Mesendoderm (in vitro differentiated cells): ENCODE measurements around the gene GADL1. TPM values are rescaled to one million over a fixed set of nuclear protein-coding genes. Genes with fewer than 3 reads are reported as not detected.

Experiments used
- DNase-seq: peaks from one replicate; pipeline ENCODE4 v3.0.0; 2013
- H2AK5ac ChIP-seq: 2 replicates; pipeline ENCODE4 v1.6.1; 2013; ENCODE audit warnings: low read length, inconsistent platforms
- H2BK120ac ChIP-seq: 2 replicates; pipeline ENCODE4 v1.6.1; 2013; ENCODE audit warnings: low read depth, mild to moderate bottlenecking, low read length, moderate library complexity, mixed read lengths
- H2BK15ac ChIP-seq: replicated peaks from 2 replicates; pipeline ENCODE4 v1.6.1; 2013; ENCODE audit warnings: low read depth, mild to moderate bottlenecking, moderate library complexity
- H2BK5ac ChIP-seq: 2 replicates; pipeline ENCODE4 v1.6.1; 2013; ENCODE audit warnings: low read length, inconsistent platforms
- H3K18ac ChIP-seq: 2 replicates; pipeline ENCODE4 v1.6.1; 2013; ENCODE audit warnings: mild to moderate bottlenecking, low read length, mixed read lengths
- H3K23ac ChIP-seq: one replicate; pipeline ENCODE4 v1.6.1; 2013; ENCODE audit warnings: low read length
- H3K27ac ChIP-seq: 2 replicates; pipeline ENCODE4 v1.5.1; 2013; ENCODE audit warnings: low read depth, mild to moderate bottlenecking, inconsistent platforms, low read length, moderate library complexity
- H3K27me3 ChIP-seq: 2 replicates; pipeline ENCODE4 v1.6.1; 2013; ENCODE audit warnings: low read length, control low read depth, mild to moderate bottlenecking, inconsistent platforms; ENCODE audit not compliant: insufficient read depth, poor library complexity
- H3K36me3 ChIP-seq: 2 replicates; pipeline ENCODE4 v1.6.1; 2013; ENCODE audit warnings: low read length, inconsistent platforms; ENCODE audit not compliant: control insufficient read depth, insufficient read depth
- H3K4ac ChIP-seq: one replicate; pipeline ENCODE4 v1.6.1; 2013; ENCODE audit warnings: low read depth, mild to moderate bottlenecking, low read length, moderate library complexity
- H3K4me1 ChIP-seq: 2 replicates; pipeline ENCODE4 v1.6.1; 2013; ENCODE audit warnings: low read depth, low read length, inconsistent platforms; ENCODE audit not compliant: control insufficient read depth
- H3K4me2 ChIP-seq: 2 replicates; pipeline ENCODE4 v1.6.1; 2013; ENCODE audit warnings: low read length
- H3K4me3 ChIP-seq: 2 replicates; pipeline ENCODE4 v1.5.1; 2013; ENCODE audit warnings: mild to moderate bottlenecking, low read length
- H3K56ac ChIP-seq: one replicate; pipeline ENCODE4 v1.6.1; 2013; ENCODE audit warnings: low read length
- H3K79me1 ChIP-seq: 2 replicates; pipeline ENCODE4 v1.6.1; 2013; ENCODE audit warnings: low read length, inconsistent platforms
- H3K79me2 ChIP-seq: 2 replicates; pipeline ENCODE4 v1.6.1; 2013; ENCODE audit warnings: mild to moderate bottlenecking, low read length; ENCODE audit not compliant: control insufficient read depth, insufficient read depth
- H3K9ac ChIP-seq: 2 replicates; pipeline ENCODE4 v1.6.1; 2013; ENCODE audit warnings: low read length, inconsistent platforms
- H4K5ac ChIP-seq: one replicate; pipeline ENCODE4 v1.6.1; 2013; ENCODE audit warnings: low read length
- H4K8ac ChIP-seq: one replicate; pipeline ENCODE4 v1.6.1; 2013; ENCODE audit warnings: low read depth, mild to moderate bottlenecking, control low read depth, low read length, moderate library complexity
- WGBS: extraction: QIAGEN DNeasy Blood & Tissue Kit; methylation state at CpG from one replicate; pipeline ENCODE4 v1.1.7; 2013; ENCODE audit warnings: low lambda C conversion rate, missing lambda C conversion rate; ENCODE audit not compliant: insufficient coverage; ENCODE audit errors: extremely low coverage; 5-methylcytosine and 5-hydroxymethylcytosine counted together
- polyA plus RNA-seq, 2 experiments: library from polyadenylated mRNA; stranded (reverse); fragments of 200-250 nt; gene quantifications; one replicate each; pipeline ENCODE4 v1.2.3, GENCODE V29; 2013

Gene GADL1, protein sequence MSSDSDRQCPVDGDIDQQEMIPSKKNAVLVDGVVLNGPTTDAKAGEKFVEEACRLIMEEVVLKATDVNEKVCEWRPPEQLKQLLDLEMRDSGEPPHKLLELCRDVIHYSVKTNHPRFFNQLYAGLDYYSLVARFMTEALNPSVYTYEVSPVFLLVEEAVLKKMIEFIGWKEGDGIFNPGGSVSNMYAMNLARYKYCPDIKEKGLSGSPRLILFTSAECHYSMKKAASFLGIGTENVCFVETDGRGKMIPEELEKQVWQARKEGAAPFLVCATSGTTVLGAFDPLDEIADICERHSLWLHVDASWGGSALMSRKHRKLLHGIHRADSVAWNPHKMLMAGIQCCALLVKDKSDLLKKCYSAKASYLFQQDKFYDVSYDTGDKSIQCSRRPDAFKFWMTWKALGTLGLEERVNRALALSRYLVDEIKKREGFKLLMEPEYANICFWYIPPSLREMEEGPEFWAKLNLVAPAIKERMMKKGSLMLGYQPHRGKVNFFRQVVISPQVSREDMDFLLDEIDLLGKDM
- polyA plus RNA-seq (2013, experiment 1 of 2) = 0.01 TPM
- not detected for polyA plus RNA-seq (2013, experiment 2 of 2)

DNA sequence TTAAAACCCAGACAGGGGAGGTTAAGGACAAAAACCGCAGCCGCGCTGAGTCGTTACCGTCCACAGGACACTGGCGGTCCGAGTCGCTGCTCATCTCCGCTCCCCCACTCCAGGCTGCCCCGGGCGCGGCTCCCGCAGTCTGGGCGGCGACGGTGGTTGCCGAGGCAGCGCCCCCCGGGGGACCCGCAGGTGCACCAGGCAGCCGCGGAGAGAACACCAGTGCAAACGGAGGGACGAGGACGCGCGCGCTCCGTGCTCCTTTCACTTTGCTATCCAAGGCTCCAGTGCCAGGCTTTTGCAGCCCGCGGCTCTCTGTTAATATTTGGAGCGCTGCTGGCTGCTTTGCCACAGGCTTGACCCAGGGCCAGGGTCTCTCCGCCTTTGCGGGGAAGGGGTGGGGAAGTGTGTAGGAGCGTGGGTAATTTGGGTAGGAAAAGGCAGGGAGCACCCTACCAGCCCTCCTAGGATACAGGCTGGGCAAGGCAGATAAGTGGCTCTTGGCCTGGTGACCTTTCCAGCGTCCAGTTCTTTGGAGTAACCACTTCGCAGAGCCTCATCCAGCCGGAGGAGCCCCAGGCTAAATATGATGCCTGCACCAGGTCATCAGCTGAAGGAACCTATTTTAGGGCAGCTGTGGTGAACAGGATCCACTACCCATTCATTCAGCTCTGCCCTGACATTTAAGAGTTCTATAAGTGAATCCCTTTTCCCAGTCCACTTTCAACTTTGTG is at the start of gene GADL1:
GADL1 (minus strand) TSS at position 141 of the 731 bp plus-strand sequence; CDS start at position 94, 47 bp downstream.
- no peak within 1 kb of the TSS for H2AK5ac ChIP-seq
- peak; percentile 35 for DNase-seq

DNA sequence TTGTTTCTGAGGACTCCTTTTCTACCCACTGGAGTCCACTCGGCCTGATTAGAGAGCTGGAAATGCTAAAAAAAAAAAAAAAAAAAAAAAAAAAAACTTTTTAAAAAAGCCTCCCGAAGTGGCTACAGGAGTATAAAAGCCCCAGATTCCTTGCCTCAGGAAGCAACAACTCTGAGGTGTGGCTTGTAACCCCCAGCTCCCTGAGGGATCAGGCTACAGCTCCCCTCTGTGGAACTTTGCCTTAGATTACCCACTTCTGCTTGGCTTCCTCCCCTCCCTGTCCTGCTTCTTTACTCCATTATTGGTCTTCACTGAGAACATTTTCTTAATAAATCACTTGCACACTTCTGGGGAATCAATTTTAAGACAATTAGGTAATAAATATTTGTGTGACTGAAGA is 49.7 kb upstream of the GADL1 start:
- Histone ChIP-seq H2BK120ac (no peak overlapping the region), H3K4me2 (no peak overlapping the region), H2BK15ac (no peak overlapping the region), H3K79me1 (no peaks in the 10 kb centered on the region), H3K23ac (no peak overlapping the region), H3K56ac (no peak overlapping the region), H4K8ac (no peak overlapping the region), H3K27ac (no peak overlapping the region), H3K79me2 (no peaks in the 10 kb centered on the region), H2AK5ac (no peak overlapping the region), H3K4me3 (no peak overlapping the region), H4K5ac (no peak overlapping the region), H3K27me3 (no peaks in the 10 kb centered on the region), H3K36me3 (no peaks in the 10 kb centered on the region), H3K4ac (no peak overlapping the region), H3K9ac (no peak overlapping the region), H3K4me1 (no peaks in the 10 kb centered on the region), H2BK5ac (no peak overlapping the region), H3K18ac (no peak overlapping the region)
- no CpG with 5 or more reads among the region's 2 CpGs for WGBS
- DNase-seq = no peak

More for the DNA sequence above, at the start of gene GADL1:
- Histone ChIP-seq H3K4me3 (no peak within 1 kb of the TSS), H4K5ac (no peak within 1 kb of the TSS), H3K27ac (no peak within 1 kb of the TSS), H3K79me2 (no peaks in the 10 kb centered on the region), H3K23ac (no peak within 1 kb of the TSS), H3K4ac (no peak within 1 kb of the TSS), H2BK15ac (no peak within 1 kb of the TSS), H3K79me1 (no peaks in the 10 kb centered on the region), H2BK5ac (no peak within 1 kb of the TSS), H3K9ac (no peak within 1 kb of the TSS), H3K4me2 (peak within 1 kb of the TSS; percentile 36), H4K8ac (no peak within 1 kb of the TSS), H3K18ac (no peak within 1 kb of the TSS), H3K56ac (no peak within 1 kb of the TSS), H3K27me3 (peaks cover 12% of the 10 kb centered on the region), H2BK120ac (no peak within 1 kb of the TSS), H3K36me3 (no peaks in the 10 kb centered on the region), H3K4me1 (no peaks in the 10 kb centered on the region)
- WGBS = no CpG with 5 or more reads among the region's 38 CpGs

DNA sequence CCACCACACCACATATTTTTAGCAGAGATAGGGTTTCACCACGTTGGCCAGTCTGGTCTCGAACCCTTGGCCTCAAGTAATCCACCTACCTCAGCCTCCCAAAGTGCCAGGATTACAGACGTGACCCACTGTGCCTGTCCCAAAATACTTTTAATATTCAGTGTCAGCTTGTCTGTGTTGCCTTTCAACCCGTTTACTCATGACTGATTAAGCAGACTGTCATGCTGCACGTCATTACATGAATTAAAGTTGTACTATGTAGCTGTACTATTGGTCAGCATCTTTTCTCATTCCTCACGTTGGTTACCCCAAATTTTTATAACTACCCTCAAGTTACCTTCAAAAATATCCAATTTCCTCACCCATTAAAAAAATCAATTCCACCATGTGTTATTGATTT is 48.7 kb upstream of the GADL1 start:
- Histone ChIP-seq H2BK120ac (no peak overlapping the region), H2BK15ac (no peak overlapping the region), H3K4me3 (no peak overlapping the region), H3K56ac (no peak overlapping the region), H3K27ac (no peak overlapping the region), H3K18ac (no peak overlapping the region), H3K9ac (no peak overlapping the region), H4K8ac (no peak overlapping the region), H3K4me1 (no peaks in the 10 kb centered on the region), H3K23ac (no peak overlapping the region), H3K79me2 (no peaks in the 10 kb centered on the region), H3K27me3 (no peaks in the 10 kb centered on the region), H3K4me2 (no peak overlapping the region), H3K4ac (no peak overlapping the region), H4K5ac (no peak overlapping the region), H3K79me1 (no peaks in the 10 kb centered on the region), H3K36me3 (no peaks in the 10 kb centered on the region), H2AK5ac (no peak overlapping the region), H2BK5ac (no peak overlapping the region)
- no CpG with 5 or more reads among the region's 6 CpGs for WGBS
- no peak for DNase-seq

DNA sequence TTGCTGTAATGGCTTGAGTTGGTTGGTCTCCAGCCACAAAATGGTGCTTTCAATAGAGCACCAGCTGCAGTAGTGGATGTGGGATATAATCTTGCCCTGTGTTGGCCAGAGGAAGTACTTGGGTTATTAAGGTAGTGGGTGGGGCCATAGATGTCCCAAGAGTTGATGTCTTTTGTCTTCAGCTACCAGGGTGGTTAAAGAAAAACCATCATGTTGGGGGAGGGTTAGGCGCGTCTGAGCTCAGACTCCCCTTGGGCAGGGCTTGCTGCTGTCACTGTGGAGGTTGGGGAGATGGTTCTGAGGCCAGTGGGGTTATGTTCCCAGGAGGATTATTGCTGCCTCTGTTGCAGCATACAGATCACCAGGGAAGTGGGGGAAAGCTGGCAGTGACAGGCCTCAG is 46.9 kb upstream of the GADL1 start:
- no peak overlapping the region for H3K4me2 ChIP-seq
- H3K36me3 ChIP-seq = no peaks in the 10 kb centered on the region
- no peak overlapping the region for H3K9ac ChIP-seq
- H2BK120ac ChIP-seq = no peak overlapping the region
- no peak overlapping the region for H3K23ac ChIP-seq
- no peak overlapping the region for H4K5ac ChIP-seq
- H3K56ac ChIP-seq = no peak overlapping the region
- H4K8ac ChIP-seq = no peak overlapping the region
- H3K79me2 ChIP-seq = no peaks in the 10 kb centered on the region
- no peak overlapping the region for H3K18ac ChIP-seq
- H3K79me1 ChIP-seq = no peaks in the 10 kb centered on the region
- no peak overlapping the region for H2BK15ac ChIP-seq
- no peak overlapping the region for H2AK5ac ChIP-seq
- DNase-seq = no peak
- no CpG with 5 or more reads among the region's 2 CpGs for WGBS
- H2BK5ac ChIP-seq = no peak overlapping the region
- H3K27ac ChIP-seq = no peak overlapping the region
- no peak overlapping the region for H3K4me3 ChIP-seq
- no peak overlapping the region for H3K4ac ChIP-seq
- H3K4me1 ChIP-seq = no peaks in the 10 kb centered on the region
- H3K27me3 ChIP-seq = no peaks in the 10 kb centered on the region

DNA sequence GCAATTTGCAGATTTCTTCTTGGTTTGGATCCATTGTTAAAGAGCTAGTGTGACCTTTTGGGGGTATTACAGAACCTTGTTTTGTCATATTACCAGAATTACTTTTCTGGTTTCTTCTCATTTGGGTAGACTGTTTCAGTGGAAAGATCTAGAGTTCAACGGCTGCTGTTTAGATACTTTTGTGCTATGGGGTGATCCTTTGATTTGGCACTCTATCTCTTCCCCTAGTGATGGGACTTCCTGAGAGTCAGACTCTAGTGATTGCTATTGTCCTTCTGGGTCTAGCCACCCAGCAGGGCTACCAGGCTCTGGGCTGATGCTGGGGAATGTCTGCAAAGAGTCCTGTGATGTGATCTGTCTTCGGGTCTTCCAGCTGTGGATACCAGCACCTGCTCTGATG is 46.3 kb upstream of the GADL1 start:
- Histone ChIP-seq H3K23ac (no peak overlapping the region), H3K36me3 (no peaks in the 10 kb centered on the region), H2AK5ac (no peak overlapping the region), H3K4me2 (no peak overlapping the region), H3K27ac (no peak overlapping the region), H2BK15ac (no peak overlapping the region), H2BK5ac (no peak overlapping the region), H4K5ac (no peak overlapping the region), H3K27me3 (no peaks in the 10 kb centered on the region), H3K4ac (no peak overlapping the region), H4K8ac (no peak overlapping the region), H3K79me2 (no peaks in the 10 kb centered on the region), H3K4me3 (no peak overlapping the region), H3K4me1 (no peaks in the 10 kb centered on the region), H3K9ac (no peak overlapping the region), H3K56ac (no peak overlapping the region), H3K79me1 (no peaks in the 10 kb centered on the region), H3K18ac (no peak overlapping the region), H2BK120ac (no peak overlapping the region)
- DNase-seq = no peak
- WGBS = no CpG with 5 or more reads among the region's 2 CpGs
